BE2C (cell line): Measurements from ENCODE around the gene TRPM7.

Experiments used
- DNase-seq: peaks from one replicate; pipeline ENCODE4 v3.0.0-alpha.2; 2020
- H3K27me3 ChIP-seq: fragments of 250-450 bp; sonication (Bioruptor Pico); 2 replicates; pipeline ENCODE4 v1.5.1; 2020; ENCODE audit warnings: mild to moderate bottlenecking
- H3K36me3 ChIP-seq: fragments of 250-450 bp; sonication (Bioruptor Pico); 2 replicates; pipeline ENCODE4 v1.5.1; 2020; ENCODE audit warnings: mild to moderate bottlenecking
- H3K4me1 ChIP-seq: fragments of 250-450 bp; sonication (Bioruptor Pico); 2 replicates; pipeline ENCODE4 v1.5.1; 2020
- H3K4me3 ChIP-seq: 2 replicates; pipeline ENCODE4 v1.5.1; 2011; ENCODE audit warnings: low read depth, low read length
- H3K9me3 ChIP-seq: fragments of 250-450 bp; sonication (Bioruptor Pico); 2 replicates; pipeline ENCODE4 v1.5.1; 2020
- TF ChIP-seq, protein P1 (sequence below): IDR thresholded peaks from 2 replicates; pipeline ENCODE4 v1.5.1; 2012; ENCODE audit warnings: mild to moderate bottlenecking, low read depth, low read length

The TRPM7 gene

DNA sequence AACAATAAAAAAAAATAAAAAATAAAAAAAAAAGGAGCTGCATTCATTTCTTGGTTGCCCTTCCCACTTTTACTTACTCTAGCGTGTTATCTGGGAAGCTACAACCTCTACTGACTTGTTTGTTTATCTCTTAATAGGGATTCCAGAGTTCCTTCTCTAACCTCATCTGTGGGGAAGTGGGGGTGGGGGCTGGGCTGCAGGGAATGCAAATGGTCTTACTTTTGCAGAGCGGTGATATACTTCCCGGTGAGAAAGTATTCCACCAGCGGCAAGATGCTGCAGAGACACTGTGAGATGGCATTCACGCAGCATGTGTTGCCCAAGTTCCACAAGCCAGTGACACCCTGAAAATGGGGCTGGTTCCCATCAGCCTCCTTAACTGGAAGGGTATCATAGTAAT is 142.2 kb downstream of the TRPM7 start:
- peaks cover 16% of the 10 kb centered on the region for H3K27me3 ChIP-seq
- H3K4me3 ChIP-seq, result no peak overlapping the region
- no peaks in the 10 kb centered on the region for H3K36me3 ChIP-seq
- TF ChIP-seq, protein P1, sequence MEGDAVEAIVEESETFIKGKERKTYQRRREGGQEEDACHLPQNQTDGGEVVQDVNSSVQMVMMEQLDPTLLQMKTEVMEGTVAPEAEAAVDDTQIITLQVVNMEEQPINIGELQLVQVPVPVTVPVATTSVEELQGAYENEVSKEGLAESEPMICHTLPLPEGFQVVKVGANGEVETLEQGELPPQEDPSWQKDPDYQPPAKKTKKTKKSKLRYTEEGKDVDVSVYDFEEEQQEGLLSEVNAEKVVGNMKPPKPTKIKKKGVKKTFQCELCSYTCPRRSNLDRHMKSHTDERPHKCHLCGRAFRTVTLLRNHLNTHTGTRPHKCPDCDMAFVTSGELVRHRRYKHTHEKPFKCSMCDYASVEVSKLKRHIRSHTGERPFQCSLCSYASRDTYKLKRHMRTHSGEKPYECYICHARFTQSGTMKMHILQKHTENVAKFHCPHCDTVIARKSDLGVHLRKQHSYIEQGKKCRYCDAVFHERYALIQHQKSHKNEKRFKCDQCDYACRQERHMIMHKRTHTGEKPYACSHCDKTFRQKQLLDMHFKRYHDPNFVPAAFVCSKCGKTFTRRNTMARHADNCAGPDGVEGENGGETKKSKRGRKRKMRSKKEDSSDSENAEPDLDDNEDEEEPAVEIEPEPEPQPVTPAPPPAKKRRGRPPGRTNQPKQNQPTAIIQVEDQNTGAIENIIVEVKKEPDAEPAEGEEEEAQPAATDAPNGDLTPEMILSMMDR, result no peak
- DNase-seq, result no peak
- H3K4me1 ChIP-seq, result no peaks in the 10 kb centered on the region
- H3K9me3 ChIP-seq, result no peaks in the 10 kb centered on the region

DNA sequence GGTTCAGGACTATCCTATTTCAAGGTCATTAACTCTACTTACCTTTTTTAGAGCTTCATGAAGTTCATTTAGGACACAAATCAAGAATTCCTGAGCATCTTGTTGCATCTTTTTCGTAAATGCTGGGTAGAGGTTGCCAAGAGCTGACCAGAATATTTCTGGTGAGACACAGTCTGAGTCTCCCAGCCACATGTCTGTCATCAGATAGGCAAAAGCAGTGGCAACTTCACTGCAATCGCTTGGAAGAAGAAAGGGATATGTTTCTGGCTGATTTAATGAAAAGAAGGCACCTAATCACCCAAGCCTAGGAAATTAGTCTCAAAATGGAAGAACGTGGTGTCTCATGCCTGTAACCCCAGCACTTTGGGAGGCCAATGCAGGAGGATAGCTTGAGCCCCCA is 143.0 kb downstream of the TRPM7 start:
- TF ChIP-seq, protein P1, result no peak
- DNase-seq, result no peak
- Histone ChIP-seq H3K9me3 (no peaks in the 10 kb centered on the region), H3K4me3 (no peak overlapping the region), H3K27me3 (peaks cover 16% of the 10 kb centered on the region), H3K36me3 (no peaks in the 10 kb centered on the region), H3K4me1 (no peaks in the 10 kb centered on the region)

DNA sequence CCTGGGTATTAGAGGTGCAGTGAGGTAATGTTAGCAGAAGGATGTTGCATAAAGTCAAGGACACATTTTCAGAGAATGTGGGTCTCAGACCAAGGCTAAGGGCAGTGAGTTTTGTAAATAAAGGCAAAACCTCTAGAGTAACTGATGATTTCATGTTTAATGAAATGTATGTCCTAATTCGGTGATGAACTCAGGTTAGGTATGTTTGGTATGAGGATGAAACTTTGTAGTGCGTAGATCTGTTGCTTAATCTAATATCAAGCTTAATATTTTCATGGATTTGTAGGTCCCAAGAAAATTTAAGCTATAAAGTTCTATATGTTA is 143.7 kb downstream of the TRPM7 start:
- H3K36me3 ChIP-seq, result no peaks in the 10 kb centered on the region
- H3K4me1 ChIP-seq, result no peaks in the 10 kb centered on the region
- H3K27me3 ChIP-seq, result peaks cover 16% of the 10 kb centered on the region
- DNase-seq, result no peak
- TF ChIP-seq, protein P1, result no peak
- H3K9me3 ChIP-seq, result no peaks in the 10 kb centered on the region
- H3K4me3 ChIP-seq, result no peak overlapping the region

DNA sequence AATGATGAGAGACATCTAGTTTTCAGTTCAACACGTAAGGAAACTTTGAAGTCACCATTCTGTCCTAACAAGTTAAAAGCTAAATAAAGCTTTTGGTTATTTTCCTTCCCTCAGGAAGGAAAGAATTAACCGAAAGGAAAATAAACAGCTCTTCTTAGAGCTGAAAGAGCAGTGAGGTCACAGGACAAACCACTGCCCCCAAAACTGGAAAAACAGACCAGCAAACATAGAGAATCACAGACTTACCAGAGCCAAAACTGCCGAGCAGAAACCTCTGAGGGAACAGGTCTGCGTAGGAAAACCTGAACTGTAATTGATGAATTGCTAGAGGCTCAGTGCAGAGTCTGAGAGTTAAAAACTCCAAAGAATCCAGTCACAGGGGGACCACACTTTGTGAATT is 154.8 kb downstream of the TRPM7 start:
- Histone ChIP-seq H3K4me3 (no peak overlapping the region), H3K36me3 (no peaks in the 10 kb centered on the region), H3K27me3 (0 out of 2 replicates have a peak, but pooled peaks cover 5% of the 10 kb centered on the region), H3K9me3 (no peaks in the 10 kb centered on the region), H3K4me1 (no peaks in the 10 kb centered on the region)
- no peak for DNase-seq
- TF ChIP-seq, protein P1, result no peak

DNA sequence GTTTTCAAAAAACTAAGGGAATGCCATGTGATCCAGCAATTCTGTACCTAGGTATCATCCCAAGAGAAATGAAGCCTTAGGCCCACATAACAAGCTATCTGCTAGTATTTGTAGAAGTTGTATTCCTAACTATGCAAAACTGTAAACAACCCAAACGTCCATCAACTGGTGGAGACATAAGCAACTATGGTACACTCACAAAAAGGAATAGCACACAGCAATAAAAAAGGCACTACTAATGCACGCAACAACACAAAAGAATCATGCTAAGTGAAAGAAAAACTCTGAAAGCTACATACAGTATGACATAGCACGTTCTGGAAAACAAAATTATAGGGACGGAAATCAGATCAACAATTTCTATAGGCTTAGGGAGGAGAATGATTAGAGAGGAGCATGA is 155.4 kb downstream of the TRPM7 start:
- no peak for DNase-seq
- H3K4me3 ChIP-seq, result no peak overlapping the region
- 0 out of 2 replicates have a peak, but pooled peaks cover 5% of the 10 kb centered on the region for H3K27me3 ChIP-seq
- TF ChIP-seq, protein P1, result no peak
- no peaks in the 10 kb centered on the region for H3K36me3 ChIP-seq
- H3K4me1 ChIP-seq, result no peaks in the 10 kb centered on the region
- H3K9me3 ChIP-seq, result no peaks in the 10 kb centered on the region

DNA sequence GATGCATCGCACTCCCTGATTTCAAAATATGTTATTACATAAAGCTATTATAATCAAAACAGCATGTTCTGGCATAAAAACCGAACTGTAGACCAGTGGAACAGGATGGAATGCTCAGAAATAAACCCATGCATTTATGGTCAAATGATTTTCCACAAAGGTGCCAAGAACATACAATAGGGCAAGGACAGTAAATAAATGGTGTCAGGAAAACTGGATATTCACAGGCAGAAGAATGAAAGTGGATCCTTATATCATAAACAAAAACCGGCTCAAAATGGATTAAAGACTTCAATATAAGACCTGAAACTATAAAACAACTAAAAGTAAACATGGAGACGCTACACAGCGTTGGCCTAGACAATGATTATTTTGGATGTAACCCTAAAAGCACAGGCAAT is 162.7 kb downstream of the TRPM7 start:
- TF ChIP-seq, protein P1, result no peak
- Histone ChIP-seq H3K4me1 (no peaks in the 10 kb centered on the region), H3K36me3 (no peaks in the 10 kb centered on the region), H3K4me3 (no peak overlapping the region), H3K27me3 (peaks cover 3% of the 10 kb centered on the region; the same call in 1 of the 2 replicates), H3K9me3 (no peaks in the 10 kb centered on the region)
- no peak for DNase-seq
